Prostate gland (tissue), 2 donors: Measurements from ENCODE around the gene ACP1. TPM values are rescaled to one million over a fixed set of nuclear protein-coding genes. Genes with fewer than 3 reads are reported as not detected.

Experiments used
- DNase-seq: peaks from one replicate; pipeline ENCODE4 v3.0.0-alpha.2; 2019; ENCODE audit warnings: low spot score
- H3K27ac ChIP-seq, 2 donors: fragments of 200-600 bp; sonication (generic); 2 replicates each; pipeline ENCODE4 v1.5.1; 2017 to 2019
- H3K27me3 ChIP-seq: fragments of 200-600 bp; sonication (generic); replicated peaks from 2 replicates; pipeline ENCODE4 v1.5.1; 2019; ENCODE audit not compliant: insufficient read depth
- H3K36me3 ChIP-seq, 2 donors: fragments of 200-600 bp; sonication (generic); 1 replicate in 1 of 2; 2 replicates in 1 of 2; pipeline versions ENCODE4 v1.5.1 to v1.8.1; 2017 to 2019
- H3K4me1 ChIP-seq: fragments of 200-600 bp; sonication (generic); replicated peaks from 2 replicates; pipeline ENCODE4 v1.5.1; 2019
- H3K4me3 ChIP-seq, 2 donors: fragments of 200-600 bp; sonication (generic); 2 replicates each; pipeline ENCODE4 v1.5.1; 2017 to 2019
- H3K9me3 ChIP-seq: fragments of 200-600 bp; sonication (generic); 2 replicates; pipeline ENCODE4 v1.5.1; 2017
- POLR2A ChIP-seq: fragments of 450-650 bp; IDR thresholded peaks from one replicate; pipeline ENCODE4 v1.6.1; 2016; ENCODE audit warnings: antibody characterized with exemption, mild to moderate bottlenecking
- POLR2AphosphoS5 ChIP-seq: sonication (generic); formaldehyde crosslinking; IDR thresholded peaks from one replicate; pipeline ENCODE4 v1.6.1; 2017; ENCODE audit warnings: antibody characterized with exemption
- WGBS: methylation state at CpG from one replicate; pipeline ENCODE4 v1.1.5; 2018; 5-methylcytosine and 5-hydroxymethylcytosine counted together
- intact Hi-C: fragments of 100-400 bp; cut with DNase I; formaldehyde crosslinking; loops from one replicate; pipeline ENCODE4 v1.14.2; 2022
- total RNA-seq, 2 donors: library from RNA; depleted of rRNA; stranded (reverse); fragments of >200 nt; gene quantifications; one replicate each; pipeline ENCODE4 v1.1.0, GENCODE V29; 2016
- TF ChIP-seq, protein P1 (sequence below), 4 experiments: fragments of 200-600 bp in 2 of 4; fragments of 450-650 bp in 2 of 4; sonication (generic) in 2 of 4; IDR thresholded peaks; 1 replicate in 3 of 4; 2 replicates in 1 of 4; pipeline ENCODE4 v1.5.1; 2016 to 2019; ENCODE audit warnings: antibody characterized with exemption in 4 of 4, mild to moderate bottlenecking in 2 of 4, moderate library complexity in 2 of 4

The ACP1 gene
- total RNA-seq, 2 donors from 2014 or later: 96.9 to 116 TPM

GRCh38 chr2:248724-249123, 16.0 kb upstream of the ACP1 start:
- no peak for DNase-seq
- no peak overlapping the region for H3K4me3 ChIP-seq
- no peaks in the 10 kb centered on the region for H3K9me3 ChIP-seq
- no peak overlapping the region for H3K27ac ChIP-seq
- TF ChIP-seq, protein P1, sequence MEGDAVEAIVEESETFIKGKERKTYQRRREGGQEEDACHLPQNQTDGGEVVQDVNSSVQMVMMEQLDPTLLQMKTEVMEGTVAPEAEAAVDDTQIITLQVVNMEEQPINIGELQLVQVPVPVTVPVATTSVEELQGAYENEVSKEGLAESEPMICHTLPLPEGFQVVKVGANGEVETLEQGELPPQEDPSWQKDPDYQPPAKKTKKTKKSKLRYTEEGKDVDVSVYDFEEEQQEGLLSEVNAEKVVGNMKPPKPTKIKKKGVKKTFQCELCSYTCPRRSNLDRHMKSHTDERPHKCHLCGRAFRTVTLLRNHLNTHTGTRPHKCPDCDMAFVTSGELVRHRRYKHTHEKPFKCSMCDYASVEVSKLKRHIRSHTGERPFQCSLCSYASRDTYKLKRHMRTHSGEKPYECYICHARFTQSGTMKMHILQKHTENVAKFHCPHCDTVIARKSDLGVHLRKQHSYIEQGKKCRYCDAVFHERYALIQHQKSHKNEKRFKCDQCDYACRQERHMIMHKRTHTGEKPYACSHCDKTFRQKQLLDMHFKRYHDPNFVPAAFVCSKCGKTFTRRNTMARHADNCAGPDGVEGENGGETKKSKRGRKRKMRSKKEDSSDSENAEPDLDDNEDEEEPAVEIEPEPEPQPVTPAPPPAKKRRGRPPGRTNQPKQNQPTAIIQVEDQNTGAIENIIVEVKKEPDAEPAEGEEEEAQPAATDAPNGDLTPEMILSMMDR (IDR thresholded peaks at IDR 0.05): no peak
- TF ChIP-seq POLR2AphosphoS5 (no peak), POLR2A (no peak)
- 87% methylated on average over 2 of the region's 2 CpGs for WGBS
- no peaks in the 10 kb centered on the region for H3K36me3 ChIP-seq
- H3K27me3 ChIP-seq: no peaks in the 10 kb centered on the region
- no peaks in the 10 kb centered on the region for H3K4me1 ChIP-seq
- intact Hi-C loops: loop anchor here (5.0 to 10.0 kb wide), 2 partner anchors 46 to 389 kb away; no protein-coding TSS in a partner anchor

- Histone ChIP-seq H3K9me3 (no peaks in the 10 kb centered on the region), H3K36me3 (no peaks in the 10 kb centered on the region), H3K4me1 (no peaks in the 10 kb centered on the region), H3K4me3 (no peak overlapping the region), H3K27me3 (no peaks in the 10 kb centered on the region), H3K27ac (no peak overlapping the region)
- TF ChIP-seq, protein P1 (IDR thresholded peaks at IDR 0.05): no peak
- TF ChIP-seq POLR2A (no peak), POLR2AphosphoS5 (no peak)
- WGBS: 62% methylated on average over 15 of the region's 15 CpGs
- no peak for DNase-seq
- intact Hi-C loops: loop anchor here (5.0 to 10.0 kb wide), 2 partner anchors 45 to 388 kb away; no protein-coding TSS in a partner anchor
Observed at GRCh38 chr2:249538-250042, 15.2 kb upstream of the ACP1 start.

DNA sequence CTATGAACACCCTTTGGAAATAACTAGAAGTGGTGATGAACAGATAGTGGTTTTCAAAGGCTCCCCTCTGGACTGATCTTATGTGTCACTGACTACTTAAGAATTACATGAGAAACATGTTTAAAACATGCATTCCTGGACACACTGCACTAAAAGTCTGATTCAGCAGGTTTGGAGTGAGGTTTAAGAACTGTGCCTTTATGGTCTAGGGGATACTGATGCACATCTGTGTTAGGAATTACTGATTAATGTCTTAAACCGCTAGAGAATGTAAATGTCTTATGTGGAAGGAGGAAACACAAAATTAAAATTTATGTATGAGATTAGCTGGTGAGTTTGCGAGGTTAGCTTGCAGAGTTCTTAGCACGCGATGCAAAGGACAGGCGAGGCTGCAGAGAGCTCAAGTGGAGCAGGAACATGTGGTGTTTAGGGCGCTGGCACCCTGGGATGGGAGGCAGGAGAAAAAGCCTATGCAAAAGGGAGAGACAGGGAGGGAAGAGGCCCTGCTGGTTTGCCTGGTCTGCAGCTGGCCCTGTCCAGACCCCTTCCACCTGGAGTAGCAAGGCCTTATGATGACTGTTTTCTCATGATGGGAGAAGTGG, 12.6 kb upstream of the ACP1 start:
- DNase-seq: no peak
- H3K36me3 ChIP-seq: no peaks in the 10 kb centered on the region
- TF ChIP-seq POLR2A (no peak), POLR2AphosphoS5 (no peak)
- TF ChIP-seq, protein P1 (IDR thresholded peaks at IDR 0.05): no peak

GRCh38 chr2:253202-253638, 11.5 kb upstream of the ACP1 start:
- Histone ChIP-seq H3K27me3 (no peaks in the 10 kb centered on the region), H3K36me3 (no peaks in the 10 kb centered on the region), H3K9me3 (no peaks in the 10 kb centered on the region), H3K27ac (no peak overlapping the region), H3K4me3 (no peak overlapping the region), H3K4me1 (no peaks in the 10 kb centered on the region)
- intact Hi-C loops: no loop called here
- WGBS: 91% methylated on average over 8 of the region's 8 CpGs
- TF ChIP-seq, protein P1 (IDR thresholded peaks at IDR 0.05): no peak
- TF ChIP-seq POLR2AphosphoS5 (no peak), POLR2A (no peak)
- no peak for DNase-seq

More for the DNA sequence above, 12.6 kb upstream of the ACP1 start:
- H3K27me3 ChIP-seq: no peaks in the 10 kb centered on the region
- no peaks in the 10 kb centered on the region for H3K9me3 ChIP-seq
- H3K4me3 ChIP-seq: no peak overlapping the region
- no peak overlapping the region for H3K27ac ChIP-seq
- WGBS: 82% methylated on average over 6 of the region's 6 CpGs
- H3K4me1 ChIP-seq: no peaks in the 10 kb centered on the region
- intact Hi-C loops: no loop called here

DNA sequence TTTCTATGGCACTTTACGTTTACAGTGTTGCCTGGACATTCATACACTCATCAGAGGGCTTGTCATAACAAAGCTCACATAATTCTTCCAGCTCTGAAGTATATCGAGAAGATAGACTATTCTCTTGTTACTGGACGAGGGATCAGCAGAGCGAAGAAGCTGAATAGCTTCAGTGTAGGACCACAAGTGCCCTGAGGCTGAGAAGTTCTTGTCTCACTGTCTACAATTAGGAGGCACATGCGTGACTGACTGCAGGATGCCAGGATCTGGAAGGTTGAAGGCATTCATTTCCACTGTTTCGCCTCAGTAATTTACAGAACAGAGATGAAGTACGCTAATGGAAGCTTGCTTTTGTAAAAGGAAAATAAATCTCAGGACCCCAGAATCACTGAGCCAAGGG, 10.5 kb upstream of the ACP1 start:
- H3K27me3 ChIP-seq: no peaks in the 10 kb centered on the region
- H3K36me3 ChIP-seq: no peaks in the 10 kb centered on the region
- 80% methylated on average over 7 of the region's 7 CpGs for WGBS
- H3K4me1 ChIP-seq: no peaks in the 10 kb centered on the region
- no peak for TF ChIP-seq POLR2AphosphoS5
- TF ChIP-seq, protein P1 (IDR thresholded peaks at IDR 0.05): no peak
- TF ChIP-seq POLR2A: no peak
- intact Hi-C loops: no loop called here
- H3K4me3 ChIP-seq: no peak overlapping the region
- H3K9me3 ChIP-seq: no peaks in the 10 kb centered on the region
- H3K27ac ChIP-seq: no peak overlapping the region
- no peak for DNase-seq
